DMS153 (cell line): ENCODE measurements around the gene RBKS.
A peak's percentile ranks its signal among the peaks of the same experiment; 100 is the strongest.
"Not testable (repeated sequence)": the region's sequence is repeated elsewhere in the genome, so short reads cannot be mapped to it uniquely, and the experiment has no call there.

Experiments used
- DNase-seq: peaks from one replicate; lab custom pipeline; 2025; lab: John Stamatoyannopoulos, UW

The RBKS gene

DNA sequence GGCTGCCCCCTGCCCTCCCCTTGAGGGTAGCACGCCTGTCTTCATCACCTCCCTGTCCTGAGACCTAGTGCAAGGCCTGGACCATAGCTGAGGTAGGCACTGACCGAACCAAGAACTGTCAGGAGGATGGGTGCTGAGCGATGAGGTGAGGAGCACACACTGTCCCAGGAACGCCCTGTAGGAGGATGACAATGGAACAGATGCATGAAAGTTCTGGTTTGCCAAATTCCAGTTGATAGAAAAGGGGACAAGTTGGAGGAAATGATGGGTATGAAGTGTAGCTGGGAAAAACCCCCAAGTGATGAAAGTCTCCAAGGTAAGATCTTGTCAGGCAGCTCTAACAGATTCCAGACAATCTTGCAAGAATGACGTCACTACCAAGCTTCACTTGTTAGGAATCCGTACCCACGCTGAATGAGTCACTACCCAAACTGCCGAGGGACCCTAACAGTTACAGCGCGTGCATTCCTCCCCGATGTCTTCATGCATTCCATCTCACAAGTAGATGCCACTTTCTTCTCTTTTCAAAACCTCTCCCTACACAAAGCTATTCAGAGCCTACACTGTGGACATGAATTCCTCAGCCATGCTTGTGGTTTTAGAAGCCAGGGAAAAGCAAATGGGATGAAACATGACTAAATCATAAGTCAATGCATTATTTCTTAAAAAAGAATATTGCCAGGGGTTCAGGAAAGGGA, 91.1 kb downstream of the RBKS start:
- DNase-seq = no peak

DNA sequence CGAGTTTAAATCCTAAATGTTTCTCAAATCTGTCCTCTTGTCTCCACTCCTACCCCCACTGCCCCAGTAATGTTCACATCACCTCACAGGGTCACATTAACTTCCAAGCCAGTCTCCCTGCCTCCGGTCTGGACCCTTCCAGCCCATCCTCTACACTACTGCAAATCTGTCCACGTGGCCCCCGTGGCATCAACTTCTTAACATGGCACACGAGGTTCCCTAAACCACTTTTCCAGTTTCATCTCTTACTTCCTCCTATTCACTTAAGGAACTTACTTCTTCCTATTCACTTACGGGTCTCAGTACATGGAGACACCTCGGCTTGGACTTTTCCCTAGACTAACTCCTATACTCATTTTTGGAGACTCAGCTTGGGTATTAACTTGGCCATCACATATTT, 91.7 kb downstream of the RBKS start:
- DNase-seq = no peak

DNA sequence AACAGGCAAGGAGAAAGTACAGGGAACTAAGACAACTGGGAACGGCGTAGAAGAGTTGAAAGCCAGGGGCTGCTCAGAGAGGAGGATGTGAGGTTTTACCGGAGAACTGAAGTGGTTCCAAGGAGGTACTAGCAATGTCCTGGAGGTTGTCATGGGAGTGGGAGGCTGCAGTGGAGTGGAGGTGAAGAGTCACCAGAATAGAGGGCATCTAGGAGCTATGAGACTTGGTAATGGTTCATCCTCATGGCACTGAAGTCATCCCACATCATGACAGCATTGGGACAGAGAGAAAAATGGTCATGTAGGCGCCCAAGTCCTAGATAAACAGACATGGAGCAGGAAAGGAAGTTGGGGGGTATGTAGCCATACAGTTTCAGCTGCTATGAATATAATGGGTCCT, 92.3 kb downstream of the RBKS start:
- DNase-seq = no peak

DNA sequence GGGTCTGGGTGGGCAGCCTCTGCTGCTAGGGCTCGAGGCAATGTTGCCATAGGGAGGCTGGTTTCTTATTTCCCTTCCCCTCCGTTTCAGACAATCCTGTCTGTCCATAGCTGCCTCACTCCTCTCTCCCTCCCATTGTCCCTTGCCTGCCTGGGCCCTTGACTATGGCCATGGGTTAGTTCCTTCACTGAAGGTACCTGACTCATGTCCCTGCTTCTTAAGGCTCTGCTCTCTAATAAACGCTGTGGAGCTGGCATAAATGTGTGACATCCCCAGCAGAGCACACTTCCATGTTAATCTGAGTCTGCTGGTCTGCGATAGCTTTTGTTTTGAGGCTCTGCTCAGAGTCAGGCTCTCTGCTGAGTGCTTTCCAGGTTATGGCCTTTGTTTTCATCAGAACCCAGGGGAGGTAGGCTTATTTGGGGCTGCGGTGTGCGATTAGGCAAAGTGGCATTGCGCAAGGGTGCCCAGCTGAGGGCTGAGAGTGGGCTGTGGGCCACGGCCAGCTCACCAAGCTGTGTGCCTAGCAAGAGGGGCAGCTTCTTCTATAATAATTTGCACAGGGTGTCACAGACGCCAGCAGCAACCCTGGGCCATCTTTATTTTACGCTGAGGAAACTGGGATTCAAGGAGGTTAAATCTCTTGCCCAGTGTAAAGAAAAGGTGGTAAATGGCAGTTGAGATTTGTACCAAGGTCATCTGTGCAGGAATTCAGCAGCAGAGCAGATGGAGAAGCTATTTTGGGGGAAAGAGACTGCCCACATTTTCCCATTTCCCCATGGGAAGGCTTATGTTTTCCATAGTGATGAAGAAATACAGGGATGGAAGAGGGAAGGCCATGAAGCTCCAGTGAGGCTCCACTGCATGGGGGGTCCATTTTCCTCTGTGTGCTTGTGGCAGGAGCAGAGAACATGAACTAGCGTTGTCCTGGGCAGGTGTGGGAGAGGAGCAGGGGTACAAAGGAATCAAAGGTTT, 93.1 kb downstream of the RBKS start:
- DNase-seq = no peak

- DNase-seq = peak; percentile 28
Measured at GRCh38 chr2:27795868-27796277, 94.3 kb downstream of the RBKS start.

GRCh38 chr2:27795093-27795834, 94.9 kb downstream of the RBKS start:
- no peak for DNase-seq

DNA sequence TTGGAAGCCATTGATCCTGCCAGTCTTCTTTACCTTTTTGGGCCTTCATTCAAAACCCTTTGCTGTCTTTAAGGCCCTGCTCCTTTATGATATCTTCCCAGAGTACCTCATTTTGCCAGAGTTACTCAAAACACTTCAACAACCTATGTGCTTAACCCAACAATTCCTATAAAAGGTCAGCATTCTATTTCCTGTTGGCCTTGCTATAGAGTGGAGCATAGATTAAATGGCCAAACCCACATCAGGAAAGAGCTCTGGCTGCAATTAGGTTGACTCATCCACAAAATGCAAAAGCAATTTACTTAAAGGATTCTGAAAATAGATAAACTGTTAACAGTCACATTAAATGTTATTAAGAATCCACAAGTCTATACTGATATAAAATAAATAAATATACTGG, 97.4 kb downstream of the RBKS start:
- peak; percentile 22 for DNase-seq

DNA sequence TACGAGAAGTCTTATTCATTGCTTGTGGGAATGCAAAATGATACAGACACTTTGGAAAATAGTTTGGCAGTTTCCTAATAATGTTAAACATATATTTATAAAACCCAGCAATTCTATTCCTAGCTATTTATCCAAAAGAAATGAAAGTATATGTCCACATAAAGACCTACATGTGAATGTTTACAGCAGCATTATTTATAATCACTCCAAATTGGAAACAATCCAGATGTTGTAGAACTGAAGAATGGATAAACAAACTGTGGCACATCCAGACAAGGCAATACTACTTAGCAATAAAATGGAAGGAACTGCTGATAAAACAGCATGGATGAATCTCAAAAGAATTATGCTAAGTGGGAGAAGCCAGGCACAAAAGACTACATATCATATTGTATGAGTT, 99.4 kb downstream of the RBKS start:
- DNase-seq = no peak

GRCh38 chr2:27782701-27783100, 107.5 kb downstream of the RBKS start:
- no peak for DNase-seq

DNA sequence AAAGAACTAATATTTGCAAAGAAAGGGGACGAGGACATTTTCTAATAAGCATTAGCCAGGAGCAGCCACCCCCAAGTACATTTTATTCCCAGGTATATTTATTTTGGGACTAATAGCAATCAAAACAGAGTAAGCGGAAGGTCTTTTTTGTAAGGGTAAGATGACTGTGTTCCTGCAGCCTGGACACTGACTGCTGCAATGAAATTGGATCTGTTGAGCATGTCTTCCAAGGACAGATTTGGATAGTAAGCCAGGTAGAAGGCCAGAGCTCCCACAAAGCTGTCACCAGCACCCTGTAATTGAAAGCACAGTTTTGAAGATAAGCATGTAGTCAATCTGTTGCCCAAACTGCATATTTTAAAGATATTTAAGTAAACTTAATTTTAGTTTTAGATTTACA, 108.7 kb downstream of the RBKS start:
- no peak for DNase-seq

GRCh38 chr2:27779417-27780055, 110.7 kb downstream of the RBKS start:
- DNase-seq = no peak

GRCh38 chr2:27776696-27777095, 113.5 kb downstream of the RBKS start:
- DNase-seq = no peak

- no peak for DNase-seq
Measured at GRCh38 chr2:27776097-27776496, 114.1 kb downstream of the RBKS start.

GRCh38 chr2:27773959-27774358, 116.2 kb downstream of the RBKS start:
- no peak for DNase-seq

GRCh38 chr2:27772804-27773203, 117.4 kb downstream of the RBKS start:
- DNase-seq = no peak

DNA sequence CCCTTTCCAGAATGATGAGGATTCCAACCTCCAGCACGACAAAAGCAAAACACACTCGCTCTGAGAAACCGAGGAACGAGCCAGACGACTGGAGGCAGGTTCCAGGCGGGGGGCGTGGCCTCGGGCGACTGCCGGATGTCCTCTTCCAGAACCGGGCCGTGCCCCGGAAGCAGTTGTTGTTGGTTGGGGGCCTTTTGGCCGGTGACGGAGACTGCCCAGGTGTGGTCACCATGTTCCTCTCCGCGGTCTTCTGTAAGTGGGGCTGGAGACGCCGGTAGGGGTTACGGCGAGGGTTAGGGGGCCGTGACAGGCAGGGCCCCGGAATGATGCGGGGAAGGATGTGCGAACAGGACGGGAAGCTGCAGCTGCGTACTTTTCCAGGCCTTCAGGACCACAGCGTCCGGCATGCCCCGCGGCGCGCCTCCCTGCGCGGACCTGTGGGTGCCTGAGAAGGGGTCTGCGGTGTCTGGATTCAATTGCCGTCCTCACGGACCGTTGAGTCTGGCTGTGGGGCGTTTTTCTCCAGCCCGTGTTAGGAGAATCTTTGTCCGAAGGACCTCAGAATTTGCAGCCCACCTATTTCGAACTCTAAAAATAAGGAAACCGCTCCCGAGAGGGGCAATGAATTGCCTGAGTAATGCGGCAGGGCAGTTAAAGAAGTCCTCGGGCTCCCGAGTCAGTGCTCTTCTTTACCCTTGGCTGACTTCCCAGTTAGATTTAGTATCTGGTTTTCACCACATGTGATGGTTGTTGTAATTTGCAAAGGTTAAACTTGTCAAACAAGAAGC, 118.4 kb downstream of the RBKS start, which contains the start of gene MRPL33:
Gene MRPL33 (plus strand): TSS at position 172 of the 788 bp plus-strand sequence. CDS start 59 bp downstream, at position 231.
- DNase-seq = peak; percentile 87

- DNase-seq = no peak
Measured at GRCh38 chr2:27771202-27771547, 119.0 kb downstream of the RBKS start.

DNA sequence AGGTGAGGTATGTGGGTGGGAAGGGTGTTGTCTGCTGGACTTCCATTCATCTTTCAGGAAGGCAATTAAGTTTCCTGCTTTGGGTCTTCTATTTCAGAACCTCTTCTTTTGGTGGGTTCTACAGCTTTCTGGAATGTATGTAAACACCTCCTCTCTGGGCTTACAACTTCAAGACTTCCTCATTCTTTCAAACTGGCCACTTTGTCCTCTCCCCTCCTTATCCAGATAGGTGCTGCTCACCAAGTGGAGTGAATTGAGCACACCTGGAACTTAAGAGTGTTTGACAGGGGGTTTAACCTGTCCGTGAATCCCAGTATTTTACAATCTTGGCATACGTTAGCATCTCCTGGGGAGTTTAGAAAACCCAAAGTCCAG, 123.9 kb downstream of the RBKS start:
- no peak for DNase-seq

DNA sequence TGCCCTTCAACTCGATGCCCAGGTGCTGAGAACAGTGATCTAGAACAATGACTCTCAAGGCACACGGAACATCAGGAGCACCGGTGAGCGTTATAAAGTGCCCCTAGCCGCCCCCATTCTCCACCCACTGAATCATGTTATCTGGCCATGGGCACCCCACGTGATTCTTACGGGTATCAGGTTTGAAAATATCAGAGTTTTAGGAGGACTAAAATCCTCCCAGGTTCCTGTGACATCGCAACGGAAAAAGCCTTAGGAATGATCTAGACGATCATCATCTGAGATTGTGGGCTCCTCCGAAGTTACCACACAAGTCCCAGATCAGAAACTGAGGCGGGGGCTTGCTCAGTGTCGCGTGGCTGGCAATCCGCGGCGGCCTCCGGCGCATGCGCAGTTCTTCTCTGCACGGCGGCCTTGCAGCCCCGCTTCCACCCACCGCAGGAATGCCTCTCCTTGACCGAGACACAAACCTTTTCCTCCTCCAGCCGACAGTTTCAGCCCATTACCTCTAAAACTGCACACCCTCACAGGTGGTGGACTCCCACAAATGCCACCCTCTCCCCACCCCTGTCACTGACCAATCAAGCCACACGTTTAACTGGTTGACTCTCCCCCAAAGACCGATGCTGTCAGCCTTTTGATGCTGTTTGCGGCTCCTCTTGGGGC, 124.4 kb downstream of the RBKS start:
- peak; percentile 27 for DNase-seq

GRCh38 chr2:27764526-27764925, 125.7 kb downstream of the RBKS start:
- DNase-seq = not testable (repeated sequence)

DNA sequence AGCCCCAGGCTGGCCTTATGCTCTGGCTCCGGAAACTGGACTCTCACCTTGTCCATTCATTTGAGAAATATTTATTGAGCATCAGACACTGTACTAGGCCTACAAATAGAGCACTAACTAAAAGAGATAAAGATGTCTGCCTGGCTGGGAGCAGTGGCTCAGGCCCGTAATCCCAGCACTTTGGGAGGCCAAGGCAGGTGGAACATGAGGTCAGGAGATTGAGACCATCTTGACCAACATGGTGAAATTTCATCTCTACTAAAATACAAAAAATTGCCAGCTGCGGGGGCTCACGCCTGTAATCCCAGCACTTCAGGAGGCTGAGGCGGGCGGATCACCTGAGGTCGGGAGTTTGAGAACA, 126.3 kb downstream of the RBKS start:
- no peak for DNase-seq
